Coronary artery (tissue), 2 donors: Measurements from ENCODE around the gene KRTAP10-5.
"Not testable (repeated sequence)": the region's sequence is repeated elsewhere in the genome, so short reads cannot be mapped to it uniquely, and the experiment has no call there.

Experiments
- DNase-seq: peaks from one replicate; pipeline ENCODE4 v3.0.0-alpha.2; 2017; ENCODE audit warnings: low spot score
- H3K27ac ChIP-seq, 2 donors: fragments of 200-600 bp; sonication (generic); one replicate each; pipeline ENCODE4 v1.5.1; 2016 to 2019
- H3K4me3 ChIP-seq: fragments of 200-600 bp; sonication (generic); 2 replicates; pipeline ENCODE4 v1.5.1; 2016; ENCODE audit warnings: mild to moderate bottlenecking, moderate library complexity
- TF ChIP-seq, protein P1 (sequence below): fragments of 200-600 bp; sonication (generic); IDR thresholded peaks from one replicate; pipeline ENCODE4 v1.5.1; 2019; ENCODE audit warnings: antibody characterized with exemption

Gene KRTAP10-5

DNA sequence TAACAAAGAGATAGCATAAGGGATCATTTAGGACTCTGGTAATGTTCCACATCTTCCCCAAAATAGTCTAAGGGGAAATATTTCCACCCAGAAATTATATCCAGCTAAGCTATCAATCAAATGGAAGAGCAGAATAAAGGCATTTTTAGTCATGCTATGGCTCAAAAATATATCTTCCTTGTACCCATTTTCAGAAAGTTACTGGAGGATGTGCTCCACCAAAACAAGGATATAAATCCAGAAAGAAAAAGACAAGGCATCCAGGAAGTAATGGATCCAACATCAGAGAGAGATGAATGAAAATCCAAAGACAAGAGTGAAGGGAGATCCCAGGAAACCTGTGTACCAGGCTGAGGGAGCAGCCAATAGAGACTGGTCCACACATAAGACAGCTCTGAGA lies 28.8 kb upstream of the KRTAP10-5 start:
- TF ChIP-seq, protein P1, sequence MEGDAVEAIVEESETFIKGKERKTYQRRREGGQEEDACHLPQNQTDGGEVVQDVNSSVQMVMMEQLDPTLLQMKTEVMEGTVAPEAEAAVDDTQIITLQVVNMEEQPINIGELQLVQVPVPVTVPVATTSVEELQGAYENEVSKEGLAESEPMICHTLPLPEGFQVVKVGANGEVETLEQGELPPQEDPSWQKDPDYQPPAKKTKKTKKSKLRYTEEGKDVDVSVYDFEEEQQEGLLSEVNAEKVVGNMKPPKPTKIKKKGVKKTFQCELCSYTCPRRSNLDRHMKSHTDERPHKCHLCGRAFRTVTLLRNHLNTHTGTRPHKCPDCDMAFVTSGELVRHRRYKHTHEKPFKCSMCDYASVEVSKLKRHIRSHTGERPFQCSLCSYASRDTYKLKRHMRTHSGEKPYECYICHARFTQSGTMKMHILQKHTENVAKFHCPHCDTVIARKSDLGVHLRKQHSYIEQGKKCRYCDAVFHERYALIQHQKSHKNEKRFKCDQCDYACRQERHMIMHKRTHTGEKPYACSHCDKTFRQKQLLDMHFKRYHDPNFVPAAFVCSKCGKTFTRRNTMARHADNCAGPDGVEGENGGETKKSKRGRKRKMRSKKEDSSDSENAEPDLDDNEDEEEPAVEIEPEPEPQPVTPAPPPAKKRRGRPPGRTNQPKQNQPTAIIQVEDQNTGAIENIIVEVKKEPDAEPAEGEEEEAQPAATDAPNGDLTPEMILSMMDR = no peak
- Histone ChIP-seq H3K27ac (no peak overlapping the region), H3K4me3 (no peak overlapping the region)
- DNase-seq = no peak

DNA sequence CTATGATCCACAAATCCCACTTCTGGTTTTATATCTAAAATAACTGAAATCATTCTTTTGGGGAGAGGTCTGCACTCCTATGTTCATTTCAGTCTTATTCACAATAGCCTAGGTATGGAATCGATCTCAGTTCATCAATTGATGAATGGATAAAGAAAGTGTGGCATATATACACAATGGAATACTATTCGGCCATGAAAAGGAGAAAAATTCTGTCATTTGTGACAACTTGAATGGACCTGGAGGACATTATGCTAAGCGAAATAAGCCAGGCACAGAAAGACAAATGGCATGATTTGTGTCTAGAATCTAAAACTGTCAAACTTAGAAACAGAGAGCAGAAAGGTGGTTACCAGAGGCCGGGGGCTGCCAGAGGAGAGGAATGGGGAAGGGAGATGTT lies 26.1 kb upstream of the KRTAP10-5 start:
- no peak for DNase-seq
- TF ChIP-seq, protein P1 = no peak
- Histone ChIP-seq H3K27ac (no peak overlapping the region), H3K4me3 (no peak overlapping the region)

DNA sequence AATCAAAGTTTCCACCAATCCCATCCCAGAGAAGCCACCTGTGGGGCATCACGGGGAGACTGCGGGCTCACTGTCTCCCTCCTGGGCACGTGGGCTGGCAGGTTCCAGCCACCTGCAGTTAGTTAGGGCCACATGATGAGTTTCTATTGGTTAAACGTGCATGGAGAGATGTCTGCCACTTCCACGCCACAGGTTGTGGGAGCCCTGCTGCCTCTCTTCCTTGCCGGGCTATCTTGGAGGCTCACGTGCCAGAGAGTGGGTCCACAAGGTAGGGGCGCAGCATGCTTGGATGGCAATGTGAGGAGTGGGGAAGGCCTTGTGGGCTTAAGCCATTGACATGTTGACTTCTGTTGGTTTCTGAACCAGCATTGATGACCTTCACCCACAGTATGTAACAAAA lies 23.5 kb upstream of the KRTAP10-5 start:
- Histone ChIP-seq H3K27ac (no peak overlapping the region), H3K4me3 (no peak overlapping the region)
- TF ChIP-seq, protein P1 = no peak
- DNase-seq = no peak

DNA sequence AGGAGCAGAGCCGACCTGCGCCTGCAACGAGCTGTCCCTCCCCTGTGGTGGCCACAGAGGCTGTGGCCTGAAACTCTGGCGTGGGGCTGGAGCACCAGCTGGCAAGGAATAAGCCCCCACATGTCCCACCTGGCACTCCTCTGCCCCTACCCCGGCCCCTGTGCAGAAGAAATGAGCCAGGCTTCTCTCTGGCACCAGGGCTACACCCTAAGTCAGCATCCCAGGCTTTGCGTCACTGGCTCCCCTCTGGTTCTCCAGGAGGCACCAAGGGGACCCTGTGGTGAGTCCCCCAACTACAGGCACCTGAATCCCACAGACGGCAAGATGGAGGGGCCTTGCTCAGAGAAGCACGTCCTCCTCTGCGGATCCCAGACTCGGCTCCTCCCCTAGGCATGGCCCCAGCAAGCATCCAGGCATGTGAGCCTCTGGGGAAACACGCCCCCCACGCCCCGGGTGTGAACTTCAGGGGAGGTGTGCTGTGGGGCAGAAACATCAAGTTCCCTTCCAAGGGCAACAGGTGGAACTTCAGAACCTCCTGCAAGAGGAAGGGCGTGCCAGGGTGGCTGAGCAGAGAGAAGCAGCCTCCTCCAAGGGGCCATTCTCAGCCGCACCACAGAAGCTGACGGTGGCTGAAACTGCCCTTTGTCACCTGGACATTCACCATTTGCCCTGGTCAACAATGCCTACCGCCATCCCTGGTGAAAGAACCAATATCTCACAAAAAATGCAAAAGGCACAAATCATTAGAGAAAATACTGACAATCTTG lies 22.9 kb upstream of the KRTAP10-5 start:
- no peak for DNase-seq
- TF ChIP-seq, protein P1 = no peak
- H3K4me3 ChIP-seq = no peak overlapping the region
- no peak overlapping the region for H3K27ac ChIP-seq

DNA sequence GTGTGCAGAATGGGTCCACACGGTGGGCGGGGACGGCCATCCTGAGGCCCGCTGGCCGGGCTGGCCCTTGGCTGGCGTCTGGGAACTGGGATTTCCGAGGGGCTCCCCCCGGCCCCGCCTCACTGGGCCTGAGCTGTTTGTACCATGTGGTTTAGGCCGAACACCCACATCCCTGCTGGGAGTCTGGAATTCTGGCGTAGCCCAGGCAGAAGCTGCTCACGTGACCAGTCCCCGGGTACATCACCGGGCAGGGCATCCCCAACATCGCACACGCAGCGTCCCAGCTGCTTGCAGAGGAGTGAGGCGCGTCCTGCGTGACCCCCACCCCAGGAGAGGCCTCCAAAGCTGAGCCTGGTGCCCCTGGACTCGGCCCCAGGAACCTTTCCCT lies 22.1 kb upstream of the KRTAP10-5 start:
- DNase-seq = no peak
- H3K27ac ChIP-seq = no peak overlapping the region
- no peak overlapping the region for H3K4me3 ChIP-seq
- TF ChIP-seq, protein P1 = no peak

DNA sequence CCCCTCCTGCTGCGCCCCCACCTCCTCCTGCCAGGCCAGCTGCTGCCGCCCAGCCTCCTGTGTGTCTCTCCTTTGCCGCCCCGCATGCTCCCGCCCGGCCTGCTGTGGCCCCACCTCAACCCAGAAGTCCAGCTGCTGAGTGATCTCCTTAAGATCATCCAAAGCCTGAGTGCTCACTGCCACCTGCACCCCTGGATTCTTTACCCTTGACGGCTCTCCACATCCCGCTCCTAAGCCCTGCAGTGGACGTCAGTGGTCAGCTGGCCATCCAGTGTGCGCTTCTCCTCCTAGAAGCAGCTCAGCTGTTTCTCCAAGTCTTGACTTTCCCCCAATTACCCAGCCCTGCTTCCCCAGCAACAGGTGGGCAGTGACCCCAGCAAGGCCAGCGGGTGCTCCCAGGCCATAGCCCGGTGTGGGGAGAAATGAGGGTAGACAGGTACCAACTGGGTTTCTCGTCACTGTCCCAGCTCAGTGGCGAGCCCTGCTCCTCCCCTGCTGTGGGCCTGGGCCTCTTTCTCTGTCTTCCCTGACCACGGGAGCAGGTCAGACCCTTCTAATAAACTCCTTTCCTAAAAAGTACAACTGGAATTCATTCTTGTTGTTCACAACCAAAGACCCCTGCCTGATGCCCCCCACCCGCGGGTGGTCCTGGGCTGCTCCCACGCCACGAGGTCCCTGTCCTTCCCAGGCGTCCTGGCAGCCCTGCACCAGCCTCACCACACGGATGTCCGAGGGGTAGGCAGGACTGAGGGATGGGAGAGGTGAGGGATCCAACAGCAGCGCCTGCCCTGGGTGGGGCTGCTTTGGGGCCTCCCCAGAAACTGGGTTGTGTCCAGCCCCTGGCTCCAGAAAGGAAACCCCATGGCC lies 21.4 kb upstream of the KRTAP10-5 start:
- DNase-seq = no peak
- TF ChIP-seq, protein P1 = no peak
- H3K27ac ChIP-seq = no peak overlapping the region
- H3K4me3 ChIP-seq = no peak overlapping the region

GRCh38 chr21:44601091-44601490 lies 20.7 kb upstream of the KRTAP10-5 start:
- H3K4me3 ChIP-seq, H3K27ac ChIP-seq, DNase-seq: not testable (repeated sequence)

DNA sequence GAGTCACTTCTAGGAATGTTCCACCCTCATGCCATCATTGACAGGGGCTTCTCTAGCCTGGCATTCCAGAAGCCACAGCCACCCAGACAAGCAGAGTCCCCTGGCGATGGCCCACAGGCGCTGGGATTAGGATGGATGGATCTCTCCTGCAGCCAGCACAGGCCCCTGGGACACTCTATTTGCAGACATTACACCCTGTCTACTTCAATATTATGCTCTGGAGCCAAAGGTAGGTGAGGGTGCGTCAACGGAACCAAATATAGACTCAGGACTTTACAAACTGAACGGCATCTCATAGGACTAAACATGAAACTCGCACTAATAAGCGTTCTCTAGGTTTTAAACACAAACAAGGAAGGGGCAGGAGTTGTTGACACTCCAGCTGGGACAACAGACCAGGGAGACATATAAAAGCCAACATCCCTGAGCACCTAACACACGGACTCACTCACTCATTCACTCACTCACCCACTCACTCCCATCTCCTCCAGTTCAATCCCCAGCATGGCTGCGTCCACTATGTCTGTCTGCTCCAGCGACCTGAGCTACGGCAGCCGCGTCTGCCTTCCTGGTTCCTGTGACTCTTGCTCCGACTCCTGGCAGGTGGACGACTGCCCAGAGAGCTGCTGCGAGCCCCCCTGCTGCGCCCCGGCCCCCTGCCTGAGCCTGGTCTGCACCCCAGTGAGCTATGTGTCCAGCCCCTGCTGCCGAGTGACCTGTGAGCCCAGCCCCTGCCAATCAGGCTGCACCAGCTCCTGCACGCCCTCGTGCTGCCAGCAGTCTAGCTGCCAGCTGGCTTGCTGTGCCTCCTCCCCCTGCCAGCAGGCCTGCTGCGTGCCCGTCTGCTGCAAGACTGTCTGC lies 19.9 kb upstream of the KRTAP10-5 start, which contains the start of gene KRTAP10-7:
KRTAP10-7 (plus strand) TSS at position 480 of the 861 bp plus-strand sequence; CDS start at position 505, 25 bp downstream.
- H3K27ac ChIP-seq, H3K4me3 ChIP-seq, DNase-seq: not testable (repeated sequence)
